Stimulated activated CD8-positive, alpha-beta memory T cell treated with anti-CD3 and anti-CD28 coated beads, Interleukin-4, amount 100 ng/mL, for 4 hours (primary cell): ENCODE data around the gene ATP11B.

Experiments
- DNase-seq, 2 donors: peaks; one replicate each; pipeline ENCODE4 v3.0.0-alpha.2; 2020; ENCODE audit warnings: low read depth in 2 of 2, low spot score in 1 of 2

ATP11B gene

GRCh38 chr3:182948305-182948704 lies 155.0 kb downstream of the ATP11B start:
- no peak for DNase-seq

- DNase-seq = no peak
Observed at GRCh38 chr3:182949688-182950087, 156.4 kb downstream of the ATP11B start.

- DNase-seq = no peak
Observed at GRCh38 chr3:182954553-182955235, 161.4 kb downstream of the ATP11B start.

GRCh38 chr3:182957226-182957625 lies 163.9 kb downstream of the ATP11B start:
- DNase-seq = no peak

GRCh38 chr3:182957676-182958266 lies 164.5 kb downstream of the ATP11B start:
- DNase-seq = no peak

GRCh38 chr3:182959474-182960350 lies 166.4 kb downstream of the ATP11B start:
- DNase-seq = no peak

GRCh38 chr3:182962166-182962565 lies 168.9 kb downstream of the ATP11B start:
- no peak for DNase-seq

GRCh38 chr3:182964179-182964578 lies 170.9 kb downstream of the ATP11B start:
- no peak for DNase-seq

GRCh38 chr3:182965861-182966366 lies 172.6 kb downstream of the ATP11B start:
- no peak for DNase-seq

GRCh38 chr3:182967218-182968204 lies 174.2 kb downstream of the ATP11B start:
- no peak for DNase-seq

- no peak for DNase-seq
Observed at GRCh38 chr3:182969277-182969676, 176.0 kb downstream of the ATP11B start.

GRCh38 chr3:182969853-182970252 lies 176.5 kb downstream of the ATP11B start:
- no peak for DNase-seq

- DNase-seq = no peak
Observed at GRCh38 chr3:182970811-182971418, 177.6 kb downstream of the ATP11B start.
